PFSK-1 (cell line): ENCODE measurements around the gene MLPH.

Experiments
- POLR2AphosphoS5 ChIP-seq: IDR thresholded peaks from 2 replicates; pipeline ENCODE4 v1.6.1; 2012; ENCODE audit warnings: low read depth, mild to moderate bottlenecking, control low read depth, low read length, moderate library complexity
- TF ChIP-seq, protein P1 (sequence below), 2 experiments: IDR thresholded peaks; 2 replicates each; pipeline versions ENCODE4 v1.6.1 to v1.8.0; 2011 to 2012; ENCODE audit warnings: low read depth in 2 of 2, low read length in 2 of 2, control low read depth in 1 of 2, inconsistent platforms in 1 of 2, mild to moderate bottlenecking in 1 of 2, moderate library complexity in 1 of 2; ENCODE audit not compliant: insufficient read depth in 1 of 2

DNA sequence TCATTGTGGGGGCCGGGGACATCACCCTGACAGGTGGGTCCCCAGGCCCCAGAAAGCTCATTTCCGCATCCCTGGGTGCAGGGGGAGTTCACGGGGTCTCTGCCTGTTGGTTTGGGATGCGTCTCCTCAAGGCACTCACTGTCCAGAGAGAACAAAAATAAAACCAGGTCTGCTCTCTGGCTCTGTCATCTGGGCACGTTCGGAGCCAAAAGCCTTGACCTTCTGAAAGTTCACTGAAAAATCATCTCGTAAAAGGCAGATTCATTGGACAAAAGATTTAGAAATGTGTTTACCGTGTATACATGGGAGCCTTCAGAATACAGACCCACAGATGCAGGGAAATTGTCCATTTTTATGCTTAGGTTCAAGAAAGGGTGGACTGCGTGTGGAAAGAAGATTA, 26.6 kb downstream of the MLPH start:
- TF ChIP-seq, protein P1, sequence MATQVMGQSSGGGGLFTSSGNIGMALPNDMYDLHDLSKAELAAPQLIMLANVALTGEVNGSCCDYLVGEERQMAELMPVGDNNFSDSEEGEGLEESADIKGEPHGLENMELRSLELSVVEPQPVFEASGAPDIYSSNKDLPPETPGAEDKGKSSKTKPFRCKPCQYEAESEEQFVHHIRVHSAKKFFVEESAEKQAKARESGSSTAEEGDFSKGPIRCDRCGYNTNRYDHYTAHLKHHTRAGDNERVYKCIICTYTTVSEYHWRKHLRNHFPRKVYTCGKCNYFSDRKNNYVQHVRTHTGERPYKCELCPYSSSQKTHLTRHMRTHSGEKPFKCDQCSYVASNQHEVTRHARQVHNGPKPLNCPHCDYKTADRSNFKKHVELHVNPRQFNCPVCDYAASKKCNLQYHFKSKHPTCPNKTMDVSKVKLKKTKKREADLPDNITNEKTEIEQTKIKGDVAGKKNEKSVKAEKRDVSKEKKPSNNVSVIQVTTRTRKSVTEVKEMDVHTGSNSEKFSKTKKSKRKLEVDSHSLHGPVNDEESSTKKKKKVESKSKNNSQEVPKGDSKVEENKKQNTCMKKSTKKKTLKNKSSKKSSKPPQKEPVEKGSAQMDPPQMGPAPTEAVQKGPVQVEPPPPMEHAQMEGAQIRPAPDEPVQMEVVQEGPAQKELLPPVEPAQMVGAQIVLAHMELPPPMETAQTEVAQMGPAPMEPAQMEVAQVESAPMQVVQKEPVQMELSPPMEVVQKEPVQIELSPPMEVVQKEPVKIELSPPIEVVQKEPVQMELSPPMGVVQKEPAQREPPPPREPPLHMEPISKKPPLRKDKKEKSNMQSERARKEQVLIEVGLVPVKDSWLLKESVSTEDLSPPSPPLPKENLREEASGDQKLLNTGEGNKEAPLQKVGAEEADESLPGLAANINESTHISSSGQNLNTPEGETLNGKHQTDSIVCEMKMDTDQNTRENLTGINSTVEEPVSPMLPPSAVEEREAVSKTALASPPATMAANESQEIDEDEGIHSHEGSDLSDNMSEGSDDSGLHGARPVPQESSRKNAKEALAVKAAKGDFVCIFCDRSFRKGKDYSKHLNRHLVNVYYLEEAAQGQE (IDR thresholded peaks at IDR 0.05; ENCODE audit: insufficient read depth in 1 of 2, low read depth in 2 of 2, low read length in 2 of 2), result no peak
- TF ChIP-seq POLR2AphosphoS5, result no peak
